GM19193 (cell line): Measurements from ENCODE around the gene FST.

Source experiments
- POLR2A ChIP-seq: IDR thresholded peaks from 4 replicates; pipeline ENCODE4 v1.6.1; 2011; ENCODE audit not compliant: insufficient read depth, insufficient read length; ENCODE audit errors: extremely low read depth

The FST gene

DNA sequence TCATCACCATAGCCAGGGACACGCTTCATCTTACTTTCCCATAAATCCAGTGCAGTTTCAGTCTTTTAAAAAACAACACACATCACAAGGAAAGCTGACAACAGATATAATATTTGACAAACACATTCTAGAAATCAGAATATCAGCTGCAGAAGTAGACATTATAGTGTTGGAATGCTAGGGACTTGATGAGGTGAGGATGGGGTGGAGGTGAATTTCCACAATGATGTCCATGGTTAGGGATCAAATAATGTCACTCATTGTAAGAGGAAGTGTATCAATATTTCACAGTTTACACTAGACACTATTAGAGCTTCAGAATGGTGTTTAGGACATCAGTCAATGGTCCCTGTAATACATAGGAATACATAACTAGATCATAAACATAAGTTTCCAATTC lies 7.0 kb downstream of the FST start:
- no peak for TF ChIP-seq POLR2A

DNA sequence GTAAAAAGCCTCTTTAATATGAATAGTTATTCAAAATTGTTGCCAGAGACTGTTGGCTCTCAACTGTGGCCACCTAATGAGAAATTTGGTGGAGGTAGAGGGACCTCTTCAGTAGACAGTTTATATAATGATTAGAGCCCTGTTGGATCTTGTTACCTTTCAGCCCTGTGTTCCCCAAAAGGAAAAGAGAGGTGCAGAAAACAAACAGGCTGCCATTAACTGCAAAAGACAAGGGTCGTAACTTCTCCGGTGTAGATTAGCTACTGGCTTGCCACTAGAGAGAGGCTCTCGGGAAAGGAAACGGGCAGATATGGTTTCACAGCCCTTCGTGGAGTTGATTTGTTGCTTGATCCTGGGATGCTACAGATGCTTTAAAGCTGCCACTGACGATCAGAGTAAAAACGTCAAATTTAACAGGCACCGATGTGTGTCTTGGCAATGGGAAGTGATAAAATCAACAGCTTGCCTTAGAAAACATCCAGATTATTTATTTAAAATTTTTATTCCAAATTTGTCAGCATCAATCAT lies 7.8 kb downstream of the FST start:
- no peak for TF ChIP-seq POLR2A

DNA sequence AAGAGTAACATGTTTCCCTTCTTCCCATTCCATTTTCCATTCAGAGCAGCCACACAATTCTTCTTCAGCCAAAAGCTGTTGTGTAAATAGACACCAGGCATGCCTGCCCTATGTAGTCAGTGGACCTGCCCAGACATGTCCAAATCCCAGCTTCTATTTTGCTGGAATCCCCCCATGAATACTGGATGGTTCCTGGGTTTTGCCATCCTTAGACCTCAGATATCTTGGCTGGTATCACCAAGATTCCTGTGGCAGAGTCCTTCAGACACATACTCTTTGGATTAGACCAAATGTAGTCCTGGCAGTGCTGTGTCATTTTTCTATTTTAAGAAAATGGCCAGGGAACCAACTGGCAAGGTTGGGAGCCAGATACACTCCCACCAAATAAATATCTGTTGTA lies 10.3 kb downstream of the FST start:
- no peak for TF ChIP-seq POLR2A

DNA sequence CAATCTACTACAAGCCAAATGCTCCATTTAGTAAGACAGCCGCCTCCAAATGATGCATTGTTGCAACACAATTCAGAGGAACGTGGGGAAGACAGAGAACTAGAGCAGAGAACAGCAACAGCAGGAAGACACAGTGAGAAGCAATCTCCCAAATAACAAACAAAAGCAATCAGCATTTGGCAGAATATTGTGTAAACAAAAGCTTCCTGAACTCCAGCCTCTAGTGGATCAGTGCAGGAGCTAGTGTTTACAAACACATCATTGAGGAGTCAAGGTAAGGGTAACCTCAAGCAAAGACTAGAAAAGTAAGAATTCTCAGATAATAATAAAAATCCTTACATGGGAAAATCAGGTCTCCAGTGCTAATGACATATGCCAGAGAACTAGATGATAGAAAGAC lies 20.6 kb downstream of the FST start:
- no peak for TF ChIP-seq POLR2A

DNA sequence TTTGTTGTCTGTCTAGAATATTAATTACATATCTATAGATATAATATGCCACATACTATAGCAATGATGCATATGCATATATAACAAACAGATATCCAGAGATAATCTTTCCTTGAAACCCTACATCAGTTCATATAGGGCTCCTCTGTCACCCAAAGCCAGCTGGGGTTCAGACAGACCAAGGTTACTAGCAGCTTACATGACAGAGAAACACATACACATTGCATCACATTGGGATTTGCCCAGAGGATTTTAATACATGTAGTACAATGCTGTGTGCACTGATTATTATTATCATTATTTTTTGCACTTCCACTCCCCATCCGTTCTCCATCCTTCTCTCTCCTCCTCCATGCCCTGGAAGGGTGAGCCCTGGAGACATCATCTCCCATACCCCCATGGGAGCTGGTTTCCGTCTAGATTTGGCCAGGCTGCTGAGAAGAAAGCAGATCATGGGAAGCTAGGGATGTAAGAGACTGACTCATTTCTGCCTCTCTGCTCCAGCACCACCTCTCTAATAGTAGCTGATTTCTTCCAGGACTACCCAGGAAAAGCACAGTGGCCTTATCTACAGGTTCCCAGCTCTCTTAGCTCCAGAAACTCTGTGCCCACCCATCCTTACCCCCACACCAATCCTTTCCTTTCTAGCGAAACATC lies 23.3 kb downstream of the FST start:
- no peak for TF ChIP-seq POLR2A

DNA sequence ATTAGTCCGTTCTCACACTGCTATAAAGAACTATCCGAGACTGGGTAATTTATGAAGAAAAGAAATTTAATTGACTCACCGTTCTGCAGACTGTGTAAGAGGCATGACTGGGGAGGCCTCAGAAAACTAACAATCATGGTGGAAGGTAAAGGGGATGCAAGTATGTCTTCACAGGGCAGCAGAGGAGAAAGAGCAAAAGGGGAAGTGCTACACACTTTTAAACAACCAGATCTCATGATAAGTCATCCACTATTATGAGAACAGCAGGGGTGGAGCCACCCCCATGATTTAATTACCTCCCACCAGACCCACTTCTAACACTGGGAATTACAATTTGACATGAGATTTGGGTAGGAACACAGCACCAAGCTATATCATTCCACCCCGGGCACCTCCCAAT lies 26.6 kb downstream of the FST start:
- no peak for TF ChIP-seq POLR2A

DNA sequence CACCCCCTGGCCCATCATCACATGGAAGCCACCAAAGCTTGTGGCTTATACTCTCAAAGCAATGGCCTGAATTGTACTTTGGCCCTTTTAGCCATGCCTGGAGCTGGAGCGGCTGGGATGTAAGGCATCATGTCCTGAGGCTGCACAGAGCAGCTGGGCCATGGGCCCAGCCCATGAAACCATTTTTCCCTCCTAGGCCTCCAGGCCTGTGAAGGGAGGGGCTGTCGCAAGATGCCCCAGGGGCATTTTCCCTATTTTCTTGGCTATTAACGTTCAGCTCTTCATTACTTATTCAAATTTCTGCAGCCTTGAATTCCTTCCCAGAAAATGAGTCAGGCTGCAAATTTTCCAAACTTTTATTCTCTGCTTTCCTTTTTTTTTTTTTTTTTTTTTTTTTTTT lies 27.7 kb downstream of the FST start:
- TF ChIP-seq POLR2A: no peak

DNA sequence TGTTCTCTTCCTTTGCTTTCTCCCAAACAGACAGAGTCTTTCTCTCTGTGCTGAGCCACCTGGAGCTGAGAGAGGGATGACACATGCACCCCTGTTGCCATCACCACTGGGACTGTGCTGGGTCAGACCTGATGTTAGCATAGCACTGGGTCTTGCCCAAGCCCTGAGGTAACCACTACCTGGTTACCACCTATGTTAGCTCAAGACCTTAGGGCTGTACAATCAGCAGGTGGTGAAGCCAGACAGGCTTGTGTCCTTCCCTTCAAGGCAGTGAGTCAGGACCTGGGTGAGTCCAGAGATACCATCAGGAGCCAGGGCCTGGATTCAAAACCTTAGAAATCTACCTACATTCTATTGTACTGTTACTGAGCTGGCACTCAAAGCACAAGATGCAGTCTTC lies 32.1 kb downstream of the FST start:
- no peak for TF ChIP-seq POLR2A

DNA sequence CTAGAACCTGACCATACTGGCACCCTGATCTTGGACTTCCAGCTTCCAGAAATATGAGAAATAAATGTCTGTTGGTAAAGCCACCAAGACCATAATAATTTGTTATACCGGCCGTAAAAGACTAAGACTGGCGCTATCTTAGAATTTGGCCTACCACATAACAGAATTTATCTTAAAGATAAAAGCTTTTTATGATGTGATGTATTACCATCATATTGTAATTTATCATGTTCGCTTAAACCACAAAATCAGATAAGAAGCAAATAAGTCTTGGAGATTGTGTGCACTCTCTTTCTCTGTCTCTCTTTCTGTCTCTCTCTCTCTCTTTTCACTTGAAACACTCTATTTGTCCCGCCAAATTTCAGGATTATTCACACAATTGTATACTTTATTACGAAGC lies 35.6 kb downstream of the FST start:
- no peak for TF ChIP-seq POLR2A

DNA sequence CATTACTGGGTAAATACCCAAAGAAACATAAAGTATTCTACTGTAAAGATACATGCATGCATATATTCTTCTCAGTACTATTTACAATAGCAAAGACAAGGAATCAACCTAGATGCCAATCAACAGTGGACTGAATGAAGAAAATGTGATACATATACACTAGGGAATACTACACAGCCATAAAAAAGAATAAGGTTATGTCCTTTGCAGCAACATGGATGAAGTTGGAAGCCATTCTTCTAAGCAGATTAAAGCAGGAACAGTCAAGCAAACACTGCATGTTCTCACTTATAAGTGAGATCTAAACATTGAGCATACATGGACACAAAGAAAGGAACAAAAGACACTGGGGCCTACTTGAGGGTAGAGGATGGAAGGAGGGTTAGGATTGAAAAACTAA lies 40.4 kb downstream of the FST start:
- TF ChIP-seq POLR2A: no peak
